ENCODE results near the gene TRMT1L.

DNA sequence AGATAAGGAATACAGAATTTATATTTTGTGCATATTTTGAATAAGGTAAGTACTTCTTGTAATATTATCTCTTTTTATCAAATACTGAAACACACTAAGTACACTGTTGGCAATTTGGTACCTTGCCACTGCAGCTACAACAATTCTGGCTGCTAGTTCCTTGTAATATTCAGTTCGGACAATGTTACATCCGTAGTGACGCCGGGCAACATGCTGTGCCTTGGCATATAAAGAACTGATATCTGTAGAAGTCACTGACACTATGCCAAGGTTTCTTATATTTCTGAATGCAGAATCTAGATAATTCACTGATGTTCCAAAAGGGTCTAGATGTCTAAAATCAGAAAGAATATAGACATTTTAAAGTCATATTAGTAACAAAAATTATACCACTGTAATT is 17.5 kb downstream of the TRMT1L start:
- TF ChIP-seq, protein P1, sequence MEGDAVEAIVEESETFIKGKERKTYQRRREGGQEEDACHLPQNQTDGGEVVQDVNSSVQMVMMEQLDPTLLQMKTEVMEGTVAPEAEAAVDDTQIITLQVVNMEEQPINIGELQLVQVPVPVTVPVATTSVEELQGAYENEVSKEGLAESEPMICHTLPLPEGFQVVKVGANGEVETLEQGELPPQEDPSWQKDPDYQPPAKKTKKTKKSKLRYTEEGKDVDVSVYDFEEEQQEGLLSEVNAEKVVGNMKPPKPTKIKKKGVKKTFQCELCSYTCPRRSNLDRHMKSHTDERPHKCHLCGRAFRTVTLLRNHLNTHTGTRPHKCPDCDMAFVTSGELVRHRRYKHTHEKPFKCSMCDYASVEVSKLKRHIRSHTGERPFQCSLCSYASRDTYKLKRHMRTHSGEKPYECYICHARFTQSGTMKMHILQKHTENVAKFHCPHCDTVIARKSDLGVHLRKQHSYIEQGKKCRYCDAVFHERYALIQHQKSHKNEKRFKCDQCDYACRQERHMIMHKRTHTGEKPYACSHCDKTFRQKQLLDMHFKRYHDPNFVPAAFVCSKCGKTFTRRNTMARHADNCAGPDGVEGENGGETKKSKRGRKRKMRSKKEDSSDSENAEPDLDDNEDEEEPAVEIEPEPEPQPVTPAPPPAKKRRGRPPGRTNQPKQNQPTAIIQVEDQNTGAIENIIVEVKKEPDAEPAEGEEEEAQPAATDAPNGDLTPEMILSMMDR (IDR thresholded peaks at IDR 0.05) = no peak
- no peak for TF ChIP-seq POLR2AphosphoS5 (IDR thresholded peaks at IDR 0.05; ENCODE audit: low read depth, low read length)
